Fibroblast of skin of abdomen (primary cell): ENCODE results near the gene CDC42EP5. TPM values are rescaled to one million over a fixed set of nuclear protein-coding genes. Genes with fewer than 3 reads are reported as not detected.
"Not testable (repeated sequence)": the region's sequence is repeated elsewhere in the genome, so short reads cannot be mapped to it uniquely, and the experiment has no call there.

Source experiments
- DNase-seq: peaks from one replicate; pipeline ENCODE4 v3.0.0-alpha.2; 2013
- polyA plus RNA-seq, 2 experiments: library from polyadenylated mRNA; unstranded; fragments of 120-200 nt; gene quantifications; one replicate each; pipeline ENCODE4 v1.2.1, GENCODE V29; 2013; ENCODE audit not compliant: insufficient read length in 2 of 2

CDC42EP5 gene, protein sequence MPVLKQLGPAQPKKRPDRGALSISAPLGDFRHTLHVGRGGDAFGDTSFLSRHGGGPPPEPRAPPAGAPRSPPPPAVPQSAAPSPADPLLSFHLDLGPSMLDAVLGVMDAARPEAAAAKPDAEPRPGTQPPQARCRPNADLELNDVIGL
- 97.2 TPM for polyA plus RNA-seq (2013, experiment 1 of 2; ENCODE audit: insufficient read length)
- 110 TPM for polyA plus RNA-seq (2013, experiment 2 of 2; ENCODE audit: insufficient read length)

DNA sequence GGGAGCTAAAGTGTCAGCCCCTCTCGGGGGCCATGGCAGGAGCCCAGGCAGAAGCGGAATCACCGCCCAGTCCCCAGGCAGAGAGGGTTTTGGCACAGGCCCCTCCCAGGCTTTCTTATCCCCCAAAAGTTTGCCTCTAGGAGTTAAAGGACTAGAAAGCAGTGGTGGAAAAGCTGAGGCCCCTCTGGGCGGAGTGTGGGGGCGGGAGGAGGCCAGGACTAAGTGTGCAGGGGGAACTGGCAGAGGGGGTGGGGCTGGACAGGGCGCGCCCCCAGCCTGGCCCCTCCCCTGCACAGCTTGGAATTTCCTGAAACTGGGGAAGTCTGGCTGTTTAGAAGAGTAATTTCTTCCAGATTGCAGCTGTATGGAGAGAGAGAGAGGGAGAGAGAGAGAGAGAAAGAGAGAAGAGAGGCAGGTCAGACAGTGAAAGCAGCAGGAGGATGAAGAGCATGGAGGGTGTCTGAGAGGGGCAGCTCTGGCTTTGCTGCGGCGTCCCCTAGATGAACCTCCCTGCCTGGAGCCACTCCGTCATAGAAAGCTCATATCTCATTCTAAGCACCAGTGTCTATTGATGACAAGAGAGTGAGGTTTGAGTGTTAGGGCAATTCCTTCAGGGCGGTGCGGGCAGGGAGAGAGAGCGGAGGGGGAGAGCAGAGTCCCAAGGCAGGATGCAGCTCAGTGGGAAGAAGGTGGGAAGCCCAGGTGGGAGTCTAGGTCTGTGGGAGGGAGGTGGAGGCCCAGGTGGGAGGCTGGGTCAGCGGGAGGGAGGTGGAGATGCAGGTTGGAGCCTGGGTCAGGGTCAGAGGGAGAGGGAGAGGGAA is at the start of gene CDC42EP5:
Gene CDC42EP5, minus strand, starts transcription at position 226 of the 821 bp plus-strand sequence. CDS start 7,749 bp downstream, outside the sequence.
- DNase-seq = peak; percentile 93

DNA sequence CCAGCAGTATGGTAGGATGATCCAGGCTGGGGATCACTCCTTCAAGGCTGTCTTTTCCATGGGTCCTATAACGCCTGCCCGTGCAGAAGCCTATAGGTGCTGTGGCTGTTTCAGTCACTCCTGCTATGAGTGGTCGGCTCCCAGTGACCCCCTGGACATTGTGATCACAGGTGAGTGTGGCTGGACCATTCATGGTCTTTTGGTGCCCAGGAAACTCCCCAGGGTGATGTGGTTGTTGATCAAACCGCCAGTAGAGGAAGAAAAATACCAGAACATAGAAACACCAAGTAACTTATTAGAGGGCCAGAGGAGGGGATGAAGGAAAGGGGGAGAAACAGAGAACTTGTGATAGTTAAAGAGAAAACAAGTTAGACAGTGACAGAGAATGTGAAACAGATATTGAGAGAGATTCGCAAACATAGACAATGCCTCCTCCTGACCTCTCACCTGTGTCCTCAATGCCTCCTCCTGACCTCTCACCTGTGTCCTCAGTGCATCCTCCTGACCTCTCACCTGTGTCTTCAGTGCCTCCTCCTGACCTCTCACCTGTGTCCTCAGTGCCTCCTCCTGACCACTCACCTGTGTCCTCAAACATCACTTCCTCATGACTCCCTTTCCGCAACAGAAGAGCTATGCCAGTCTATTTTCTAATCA is 48.9 kb upstream of the CDC42EP5 start:
- DNase-seq = no peak

DNA sequence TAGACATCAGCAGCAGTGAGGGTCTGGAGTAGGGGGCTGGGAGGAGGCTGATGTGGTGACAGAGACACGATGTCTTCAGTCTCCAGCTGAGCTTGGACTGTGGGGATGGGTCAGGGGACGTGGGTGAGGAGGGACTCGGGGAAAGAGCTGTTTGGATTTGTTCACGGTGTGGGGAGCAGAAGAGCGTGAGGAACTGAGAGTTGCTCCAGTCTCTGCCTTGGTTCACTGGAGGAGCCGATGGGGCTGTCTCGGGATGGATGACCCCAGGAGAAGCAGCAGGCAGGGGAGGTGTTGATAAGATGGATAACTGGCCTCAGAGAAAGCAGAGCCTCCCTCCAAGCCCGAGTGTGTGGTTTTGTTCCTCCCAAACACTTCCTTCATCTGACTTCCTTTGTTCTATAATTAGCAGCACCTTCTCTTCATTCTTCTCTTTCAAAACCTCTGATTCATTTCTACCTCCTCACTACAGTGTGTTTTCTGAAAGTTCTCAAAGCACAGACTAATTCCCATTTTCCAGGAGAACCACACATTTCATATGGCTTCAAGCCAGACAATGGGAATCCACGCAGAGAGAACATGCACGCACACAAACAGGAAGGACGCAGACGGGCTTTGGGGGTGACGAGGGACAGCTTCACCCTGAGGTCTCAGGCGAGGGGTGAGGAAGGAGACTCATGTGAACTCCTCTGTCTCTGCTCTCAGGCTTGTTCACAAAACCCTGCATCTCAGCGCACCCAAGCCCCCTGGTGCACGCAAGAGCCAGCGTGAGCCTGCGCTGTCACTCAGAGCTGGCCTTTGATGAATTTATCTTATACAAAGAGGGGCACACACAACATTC is 48.1 kb upstream of the CDC42EP5 start:
- DNase-seq = no peak

DNA sequence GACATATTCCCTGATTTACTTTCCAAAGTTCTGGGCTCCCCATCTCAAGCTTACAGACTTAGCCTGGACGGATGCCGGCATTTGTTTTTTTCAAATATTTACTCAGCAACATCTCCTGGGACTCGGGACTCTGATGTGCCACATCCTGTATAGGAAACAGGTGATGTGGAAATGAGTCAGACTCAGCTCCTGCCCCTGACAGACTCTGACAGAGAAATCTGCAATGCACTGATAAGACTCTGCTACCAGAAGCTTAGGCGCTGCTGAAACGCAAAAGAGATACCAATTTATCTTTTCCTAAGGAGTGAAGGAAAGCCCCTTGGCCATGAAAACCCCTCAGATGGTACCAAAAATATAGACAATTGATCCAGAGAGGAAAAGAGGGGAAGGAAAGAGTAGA is 45.7 kb upstream of the CDC42EP5 start:
- DNase-seq = no peak

DNA sequence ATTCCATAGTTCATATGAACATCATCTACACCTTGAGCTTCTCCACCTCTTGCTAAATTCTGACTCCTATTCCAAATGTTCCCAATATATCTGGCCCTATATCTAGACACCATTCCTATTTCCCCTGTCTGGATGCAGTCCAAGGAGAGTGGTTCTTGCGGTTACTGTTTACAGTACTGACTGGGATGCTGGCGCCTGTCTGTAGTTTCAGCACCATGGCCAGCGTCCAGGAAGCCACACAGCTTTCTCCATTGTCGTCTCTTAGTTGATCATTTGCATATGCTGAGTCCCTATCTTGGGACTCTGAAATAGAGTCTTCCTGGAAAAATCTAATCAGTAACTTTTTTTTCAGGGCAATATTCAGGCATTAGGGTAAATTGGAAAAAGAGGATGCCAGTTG is 44.4 kb upstream of the CDC42EP5 start:
- DNase-seq = peak; percentile 9

DNA sequence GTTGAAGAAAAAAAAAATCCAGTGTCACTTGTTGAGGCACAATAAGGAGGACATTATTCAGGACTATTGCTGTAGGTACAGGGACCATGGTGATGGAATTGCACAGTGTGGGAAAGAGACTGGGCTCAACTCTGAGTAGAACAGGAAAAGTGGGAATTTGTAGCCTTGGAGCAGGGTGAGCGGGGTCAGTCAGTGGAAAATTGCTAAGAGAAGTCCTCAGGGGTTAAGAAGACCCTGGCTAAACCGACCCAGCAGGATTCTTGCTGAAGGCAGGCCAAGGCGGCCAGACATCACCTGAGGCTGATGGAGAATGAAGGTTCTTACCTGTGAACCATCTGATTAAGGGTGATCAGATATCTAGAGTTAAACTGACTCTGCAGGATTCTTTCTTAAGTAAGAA is 42.1 kb upstream of the CDC42EP5 start:
- no peak for DNase-seq

DNA sequence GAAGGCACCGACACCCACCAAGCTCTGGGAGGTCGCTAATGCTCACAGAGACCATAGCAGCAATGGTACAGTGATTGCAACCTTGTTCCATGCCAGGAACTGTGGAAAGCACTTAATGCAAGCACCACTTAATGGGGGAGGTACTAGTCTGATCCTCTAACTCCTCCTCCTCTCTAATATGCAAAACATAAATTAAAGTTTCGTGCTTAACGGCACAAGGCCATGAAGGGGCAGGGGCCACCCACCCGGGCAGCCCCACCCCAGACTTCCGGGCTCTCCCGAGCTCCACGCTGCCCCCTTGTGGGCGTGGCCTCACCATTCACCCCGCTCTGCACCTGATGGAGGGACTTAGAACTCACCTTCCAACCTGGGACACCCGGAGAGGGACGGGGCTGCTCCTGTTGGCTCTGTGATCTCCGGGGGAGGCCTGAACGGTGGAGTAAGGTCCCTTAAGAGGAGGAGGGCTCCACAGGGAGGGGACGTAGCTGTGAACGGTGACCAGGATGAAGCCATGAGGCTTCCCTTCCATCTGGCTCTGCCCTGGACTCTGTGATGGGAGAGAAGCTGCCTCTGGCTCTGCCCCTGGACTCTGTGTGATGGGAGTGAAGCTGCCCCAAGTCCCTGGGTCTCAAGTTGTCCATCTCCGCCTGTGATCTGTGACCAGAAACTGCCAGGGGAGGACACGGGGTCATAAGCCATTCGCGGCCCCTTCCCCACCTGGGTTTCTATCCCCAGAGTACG is 36.3 kb upstream of the CDC42EP5 start:
- DNase-seq = not testable (repeated sequence)

DNA sequence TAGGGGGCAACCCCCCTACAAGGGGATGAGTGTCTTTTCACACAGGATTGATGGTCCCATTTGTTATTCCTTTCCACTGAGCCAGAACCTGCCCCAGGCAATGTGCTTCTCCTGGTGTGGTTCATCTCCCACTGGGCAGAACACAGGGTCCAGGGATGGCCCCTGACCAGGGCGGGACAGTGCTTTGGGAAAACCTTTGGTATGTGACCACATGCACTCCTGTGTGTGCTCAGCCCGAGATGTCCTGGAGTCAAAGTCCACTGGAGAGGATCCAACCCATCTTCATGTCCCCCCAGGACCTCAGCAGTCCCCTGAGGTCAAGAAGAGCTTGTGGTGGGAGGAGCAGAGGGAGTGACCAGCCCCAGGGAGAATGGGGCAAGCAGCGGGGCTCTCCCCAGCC is 35.4 kb upstream of the CDC42EP5 start:
- DNase-seq = not testable (repeated sequence)

DNA sequence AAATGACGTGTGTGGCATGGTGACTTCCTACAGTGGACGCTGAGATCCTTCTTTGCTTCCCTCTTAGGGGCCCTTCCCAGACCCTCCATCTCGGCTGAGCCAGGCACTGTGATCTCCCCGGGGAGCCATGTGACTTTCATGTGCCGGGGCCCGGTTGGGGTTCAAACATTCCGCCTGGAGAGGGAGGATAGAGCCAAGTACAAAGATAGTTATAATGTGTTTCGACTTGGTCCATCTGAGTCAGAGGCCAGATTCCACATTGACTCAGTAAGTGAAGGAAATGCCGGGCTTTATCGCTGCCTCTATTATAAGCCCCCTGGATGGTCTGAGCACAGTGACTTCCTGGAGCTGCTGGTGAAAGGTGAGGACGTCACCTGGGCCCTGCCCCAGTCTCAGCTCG is 34.7 kb upstream of the CDC42EP5 start:
- no peak for DNase-seq

DNA sequence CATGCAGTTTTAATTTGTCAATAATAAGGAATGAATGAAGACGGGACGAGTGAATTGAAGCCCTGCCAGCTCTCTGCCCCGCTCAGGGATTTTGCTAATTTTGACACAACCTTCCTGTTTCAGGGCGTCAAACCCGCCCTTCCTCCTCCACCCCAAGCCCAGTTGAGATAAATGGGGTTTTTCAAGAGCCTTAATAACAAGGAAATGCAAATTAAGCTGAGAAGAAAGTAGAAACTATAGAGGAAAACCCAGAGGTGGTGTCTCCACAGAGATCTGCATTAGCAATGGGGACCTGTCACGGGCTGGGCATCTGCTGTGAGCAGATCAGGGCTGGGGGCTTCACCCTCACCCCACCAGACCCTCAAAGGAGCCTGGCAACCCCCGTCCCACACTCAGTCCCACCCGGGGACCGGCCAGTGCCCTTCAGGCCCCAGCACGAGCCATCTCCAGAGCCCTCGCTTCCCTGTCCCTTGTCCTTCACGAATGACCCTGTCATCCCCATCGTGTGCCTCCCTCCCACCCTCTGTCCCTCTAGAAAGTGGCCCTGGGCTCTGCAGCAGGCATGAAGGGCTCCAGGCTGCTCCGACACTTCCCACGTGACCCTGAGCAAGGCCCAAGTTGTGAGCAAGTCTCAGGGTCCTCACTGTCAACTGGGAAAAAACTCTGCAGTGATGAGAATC is 34.1 kb upstream of the CDC42EP5 start:
- DNase-seq = not testable (repeated sequence)

DNA sequence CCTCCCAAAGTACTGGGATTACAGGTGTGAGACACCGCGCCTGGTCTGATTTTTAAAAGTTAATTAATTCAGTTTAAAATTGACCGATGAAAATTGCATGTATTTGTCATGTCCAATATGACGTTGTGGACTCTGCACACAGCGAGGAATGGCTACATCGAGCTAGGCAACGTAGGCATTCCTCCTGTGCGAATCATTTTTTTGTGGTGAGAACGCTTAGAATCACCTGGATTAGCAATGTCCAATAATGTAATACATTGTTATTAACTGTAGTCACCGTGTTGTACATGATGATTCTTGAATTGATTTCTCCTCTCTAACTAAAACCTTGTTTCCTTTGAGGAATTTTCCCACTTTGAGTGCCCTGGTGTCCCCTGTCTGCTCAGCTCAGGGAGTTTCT is 33.0 kb upstream of the CDC42EP5 start:
- no peak for DNase-seq

DNA sequence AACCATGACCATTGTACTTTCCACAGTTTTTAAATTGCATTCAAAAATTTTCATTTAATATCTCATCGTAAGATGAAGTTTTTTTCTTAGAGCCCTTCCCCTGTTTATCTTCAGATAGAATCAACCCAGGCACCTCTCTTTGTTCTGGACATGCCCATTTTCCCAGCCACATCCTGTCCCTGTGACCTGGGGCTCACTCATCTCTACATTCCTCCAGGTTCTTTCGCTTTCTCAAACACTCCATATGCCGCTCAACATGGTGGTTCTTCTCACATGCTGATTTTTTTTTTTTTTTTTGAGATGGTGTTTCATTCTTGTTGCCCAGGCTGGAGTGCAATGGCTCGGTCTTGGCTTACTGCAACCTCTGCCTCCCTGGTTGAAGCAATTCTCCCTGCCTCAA is 32.4 kb upstream of the CDC42EP5 start:
- DNase-seq = not testable (repeated sequence)

DNA sequence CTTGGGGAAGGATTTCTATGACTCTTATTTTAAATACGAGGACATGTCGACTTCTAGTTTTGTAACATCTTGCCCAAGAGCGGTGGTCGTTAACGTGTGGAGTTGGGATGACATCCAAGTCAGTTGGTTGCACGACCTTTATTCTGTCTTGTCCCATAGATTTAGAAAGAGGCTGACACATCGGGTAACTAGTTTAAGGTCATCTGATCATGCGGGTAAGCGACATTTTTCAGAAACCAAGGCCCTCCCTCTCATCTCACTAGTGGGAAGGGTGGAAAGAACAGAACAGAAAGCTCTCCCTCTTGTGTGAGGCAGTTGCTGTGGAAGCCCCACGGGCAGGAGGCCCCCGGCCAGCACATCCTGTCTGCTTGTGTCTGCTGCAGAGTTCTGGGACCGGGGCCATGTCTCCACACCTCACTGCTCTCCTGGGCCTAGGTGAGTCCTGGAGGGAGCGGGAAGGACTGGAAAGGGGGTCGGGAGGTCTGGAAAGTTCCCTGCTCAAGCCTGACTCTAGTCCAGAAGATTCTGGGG is 29.5 kb upstream of the CDC42EP5 start, which contains the start of gene LAIR2:
Gene LAIR2, plus strand, starts transcription at position 314 of the 531 bp plus-strand sequence. Its CDS starts 88 bp downstream, at position 402.
- no peak for DNase-seq

DNA sequence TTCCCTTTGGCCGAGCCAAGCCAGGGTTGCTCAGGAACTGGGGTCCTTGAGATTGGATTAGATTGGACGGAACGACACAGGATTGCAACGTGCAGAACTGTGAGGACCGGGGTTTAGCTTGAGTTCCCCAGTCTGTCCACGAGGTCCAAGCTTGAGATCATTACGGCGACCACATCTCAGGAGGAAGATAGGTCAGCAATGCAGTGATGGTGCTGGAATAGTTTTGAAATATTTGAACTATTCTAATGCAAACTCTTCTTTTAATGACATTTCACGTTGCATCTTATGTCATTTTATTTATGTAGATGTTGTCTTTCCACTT is 25.3 kb upstream of the CDC42EP5 start:
- DNase-seq = not testable (repeated sequence)

DNA sequence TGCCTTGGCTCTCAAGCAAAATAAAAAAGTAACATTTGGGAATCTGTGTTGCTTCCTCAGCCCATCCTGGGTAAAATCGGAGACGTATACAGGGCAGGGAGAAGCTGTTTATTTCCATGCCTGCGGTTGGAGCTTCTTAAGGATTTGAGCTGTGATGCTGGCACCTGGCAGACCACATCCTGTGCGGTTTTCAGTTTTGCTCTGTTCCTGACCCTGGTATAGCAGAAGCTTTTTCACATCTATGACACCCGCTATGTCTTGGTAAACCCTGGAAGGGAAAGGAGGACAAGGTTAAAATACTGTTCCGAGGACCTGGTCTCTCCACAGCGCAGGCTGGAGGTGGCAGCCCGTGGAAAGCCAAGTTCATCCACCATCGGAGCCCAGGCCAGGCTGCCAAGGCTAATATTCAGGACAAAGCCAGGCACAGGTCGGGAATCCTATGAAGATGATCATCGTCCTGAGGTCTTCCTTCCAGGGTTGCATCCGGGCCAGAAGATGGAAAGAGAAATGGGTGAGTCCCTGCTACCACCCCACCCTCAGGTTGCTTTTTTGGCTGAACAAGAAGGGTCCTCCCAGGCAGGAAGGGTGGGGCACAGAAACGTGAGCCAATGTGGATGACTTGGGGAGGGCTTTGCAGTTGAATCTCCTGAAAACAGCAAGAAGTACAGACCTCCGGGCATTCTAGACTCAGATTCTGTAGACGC is 24.8 kb upstream of the CDC42EP5 start:
- not testable (repeated sequence) for DNase-seq

DNA sequence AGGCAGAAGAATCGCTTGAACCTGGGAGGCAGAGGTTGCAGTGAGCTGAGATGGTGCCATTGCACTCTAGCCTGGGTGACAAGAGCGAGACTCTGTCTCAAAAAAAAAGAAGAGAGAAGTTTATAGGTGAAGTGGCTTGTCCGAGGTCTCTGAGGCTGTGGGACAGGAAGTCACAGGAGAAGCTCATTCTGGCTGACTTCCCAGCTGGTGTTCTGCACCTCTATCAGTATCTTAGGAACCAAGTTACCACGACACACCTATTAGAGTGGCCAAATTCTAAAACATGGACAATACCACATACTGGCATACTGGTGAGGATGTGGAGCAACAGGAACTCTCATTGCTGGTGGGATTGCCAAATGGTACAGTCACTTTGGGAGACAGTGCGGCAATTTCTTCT is 22.2 kb upstream of the CDC42EP5 start:
- not testable (repeated sequence) for DNase-seq

DNA sequence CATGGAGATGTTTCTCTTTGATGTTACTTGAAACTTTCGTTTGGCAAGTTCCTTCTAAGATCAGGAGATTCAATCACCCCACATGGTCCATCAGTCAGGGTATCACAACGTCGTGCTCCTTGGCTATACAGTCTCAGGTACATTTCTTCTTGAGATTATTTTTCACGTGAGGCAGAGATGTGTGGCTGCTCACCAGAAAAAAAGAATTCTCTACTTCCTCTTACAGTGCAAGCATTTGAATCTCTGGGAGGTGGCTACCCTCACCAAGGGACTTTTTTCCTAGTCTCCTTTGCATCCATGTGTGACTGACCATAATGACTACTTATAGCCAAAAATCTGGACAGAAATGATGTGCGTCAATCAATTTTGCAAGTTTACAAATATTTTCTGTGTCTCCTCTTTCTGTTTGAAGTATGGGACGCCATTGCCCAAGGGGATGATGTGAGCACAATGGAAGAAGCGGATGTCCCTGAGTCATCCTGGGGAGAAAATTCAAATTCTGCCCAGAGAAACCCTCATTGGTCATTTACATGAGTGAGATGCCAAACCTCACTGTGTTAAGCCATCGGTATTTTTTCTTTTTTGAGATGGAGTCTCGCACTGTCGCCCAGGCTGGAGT is 21.0 kb upstream of the CDC42EP5 start:
- DNase-seq = no peak

DNA sequence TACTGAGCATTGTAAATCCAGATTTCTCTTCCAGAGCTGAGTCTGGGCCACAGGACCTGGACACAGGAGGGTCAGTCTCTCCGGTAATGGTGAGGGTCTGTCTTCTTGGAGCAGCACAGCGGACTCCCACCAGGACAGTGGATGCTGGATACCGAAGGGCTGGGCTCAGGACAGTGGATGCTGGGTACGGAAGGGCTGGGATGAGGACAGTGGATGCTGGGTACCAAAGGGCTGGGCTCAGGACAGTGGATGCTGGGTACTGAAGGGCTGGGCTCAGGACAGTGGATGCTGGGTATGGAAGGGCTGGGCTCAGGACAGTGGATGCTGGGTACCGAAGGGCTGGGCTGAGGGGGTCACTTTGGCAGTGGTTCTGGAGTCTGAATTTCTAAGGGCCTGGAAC is 20.0 kb upstream of the CDC42EP5 start:
- not testable (repeated sequence) for DNase-seq

DNA sequence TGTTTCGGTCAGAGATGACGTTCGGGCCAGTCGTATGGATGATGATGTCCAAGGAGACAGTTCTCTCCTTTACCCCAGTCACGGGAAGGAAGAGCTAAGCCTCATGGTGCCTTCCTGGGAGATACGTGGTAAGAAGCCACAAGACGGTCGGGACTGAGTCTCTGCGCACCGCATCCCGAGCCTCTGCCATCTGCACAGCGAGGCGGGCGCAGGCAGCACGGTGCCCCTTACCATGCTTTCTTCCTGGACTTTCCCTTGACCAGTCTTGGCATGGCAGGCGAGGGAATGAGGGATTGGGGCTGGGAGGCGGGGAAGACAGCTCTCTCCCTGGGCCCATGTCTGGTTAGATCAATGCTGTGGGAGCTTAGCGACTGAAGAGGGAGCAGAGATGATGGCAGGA is 19.5 kb upstream of the CDC42EP5 start:
- no peak for DNase-seq

DNA sequence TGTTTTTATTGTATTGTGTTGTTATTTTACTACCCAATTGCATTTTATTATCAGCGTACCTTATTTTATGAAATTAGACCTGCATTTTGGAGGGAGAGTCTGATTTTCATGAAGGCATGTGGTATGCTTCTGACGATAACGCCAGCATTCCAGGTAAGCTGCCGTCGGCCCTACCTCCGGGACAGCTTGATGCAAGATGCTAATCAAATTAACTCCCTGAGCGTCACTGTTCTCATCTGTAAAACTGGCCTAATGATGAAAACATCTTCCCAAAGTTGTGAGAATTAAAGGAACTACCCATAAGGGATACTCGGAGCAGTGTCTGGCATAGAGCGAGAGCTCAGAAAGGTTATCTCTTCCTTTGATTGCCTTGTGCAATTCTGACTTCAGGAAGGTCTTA is 16.7 kb upstream of the CDC42EP5 start:
- no peak for DNase-seq
